Endothelial cell of umbilical vein (primary cell): ENCODE measurements around the gene HDAC4. TPM values are rescaled to one million over a fixed set of nuclear protein-coding genes. Genes with fewer than 3 reads are reported as not detected.

Source experiments
- BruUV-seq: library from RNA; stranded (reverse); fragments of 400-500 nt; replicated peaks from 2 replicates; lab custom pipeline; 2021; lab: Mats Ljungman, UMichigan
- CTCF ChIA-PET: fragments of 300-600, 350-600 bp; sonication (Branson Sonifier 250); formaldehyde crosslinking; loops from one replicate; lab custom pipeline; 2021; ENCODE audit warnings: antibody characterized with exemption, inconsistent platforms; lab: Charles Lee
- POLR2A ChIA-PET: fragments of 300-600, 350-600 bp; sonication (Branson Sonifier 250); formaldehyde crosslinking; loops from one replicate; lab custom pipeline; 2021; ENCODE audit warnings: antibody characterized with exemption, inconsistent platforms; lab: Charles Lee
- DNase-seq: peaks from one replicate; pipeline ENCODE4 v3.0.0-alpha.2; 2011; ENCODE audit warnings: low read depth, low spot score
- FAIRE-seq: peaks from 2 replicates; lab custom pipeline; 2011; peaks lifted over from hg19 to GRCh38; lab: Jason Lieb, UNC
- H2AFZ ChIP-seq: 2 replicates; pipeline ENCODE4 v1.6.0; 2012; ENCODE audit warnings: low read depth, low read length, control low read depth, inconsistent platforms
- H3K27ac ChIP-seq: 2 replicates; pipeline ENCODE4 v1.5.1; 2011; ENCODE audit warnings: low read depth, mild to moderate bottlenecking, control low read depth, low read length, moderate library complexity; ENCODE audit not compliant: insufficient read depth
- H3K27me3 ChIP-seq, 2 experiments: 2 replicates each; pipeline versions ENCODE4 v1.6.0 to v1.6.1; 2011; ENCODE audit warnings: low read length in 2 of 2, mixed read lengths in 1 of 2; ENCODE audit not compliant: control insufficient read depth in 2 of 2, insufficient read depth in 2 of 2
- H3K36me3 ChIP-seq, 2 experiments: 2 replicates in 1 of 2; 3 replicates in 1 of 2; pipeline ENCODE4 v1.5.1; 2011; ENCODE audit warnings: low read length in 2 of 2, mild to moderate bottlenecking in 1 of 2, moderate library complexity in 1 of 2; ENCODE audit not compliant: control insufficient read depth in 2 of 2, insufficient read depth in 2 of 2; ENCODE audit errors: extremely low read depth in 1 of 2
- H3K4me1 ChIP-seq: 3 replicates; pipeline ENCODE4 v1.5.1; 2011; ENCODE audit warnings: mild to moderate bottlenecking, low read length; ENCODE audit not compliant: control insufficient read depth, insufficient read depth; ENCODE audit errors: extremely low read depth
- H3K4me2 ChIP-seq: 2 replicates; pipeline ENCODE4 v1.6.1; 2011; ENCODE audit warnings: low read length, control low read depth, mixed read lengths; ENCODE audit not compliant: insufficient read depth
- H3K4me3 ChIP-seq, 3 experiments: fragments of 200-600 bp in 1 of 3; sonication (generic), shearing (Covaris generic) in 1 of 3; replicated peaks in 1 of 3; 2 replicates each; pipeline ENCODE4 v1.5.1; 2011 to 2016; ENCODE audit warnings: control low read depth in 3 of 3, low read length in 3 of 3, mild to moderate bottlenecking in 2 of 3, inconsistent platforms in 1 of 3, low read depth in 1 of 3, moderate library complexity in 1 of 3; ENCODE audit not compliant: insufficient read depth in 1 of 3
- H3K79me2 ChIP-seq: 2 replicates; pipeline ENCODE4 v1.6.0; 2012; ENCODE audit warnings: low read length, inconsistent platforms; ENCODE audit not compliant: control insufficient read depth, insufficient read depth
- H3K9ac ChIP-seq: replicated peaks from 2 replicates; pipeline ENCODE3; 2011; ENCODE audit warnings: low read length, control low read depth; ENCODE audit not compliant: insufficient read depth; ENCODE audit errors: extremely low read depth
- H3K9me1 ChIP-seq: replicated peaks from 3 replicates; pipeline ENCODE4 v1.6.0; 2011; ENCODE audit warnings: mild to moderate bottlenecking, low read length; ENCODE audit not compliant: control insufficient read depth, insufficient read depth; ENCODE audit errors: extremely low read depth
- H3K9me3 ChIP-seq: replicated peaks from 2 replicates; pipeline ENCODE4 v1.5.1; 2012; ENCODE audit warnings: low read length, inconsistent platforms; ENCODE audit not compliant: control insufficient read depth, insufficient read depth
- H4K20me1 ChIP-seq: replicated peaks from 2 replicates; pipeline ENCODE3; 2011; ENCODE audit warnings: mild to moderate bottlenecking, low read length; ENCODE audit not compliant: control insufficient read depth, insufficient read depth; ENCODE audit errors: extremely low read depth
- CTCF ChIP-seq, 2 donors: IDR thresholded peaks; 1 replicate in 1 of 2; 2 replicates in 1 of 2; pipeline ENCODE4 v1.5.1; 2011; ENCODE audit warnings: low read length in 2 of 2, mild to moderate bottlenecking in 2 of 2, moderate library complexity in 2 of 2, control low read depth in 1 of 2, inconsistent platforms in 1 of 2, low read depth in 1 of 2; ENCODE audit not compliant: insufficient read depth in 1 of 2; ENCODE audit errors: extremely low read depth in 1 of 2
- EZH2 ChIP-seq: IDR thresholded peaks from 2 replicates; pipeline ENCODE4 v1.6.1; 2012; ENCODE audit warnings: borderline replicate concordance, low read depth, mild to moderate bottlenecking, moderate library complexity, low read length, inconsistent platforms; ENCODE audit not compliant: severe bottlenecking
- FOS ChIP-seq: IDR thresholded peaks from 2 replicates; pipeline ENCODE4 v1.6.1; 2011; ENCODE audit warnings: mild to moderate bottlenecking, low read length, moderate library complexity, borderline replicate concordance; ENCODE audit not compliant: insufficient read depth
- GATA2 ChIP-seq: IDR thresholded peaks from 2 replicates; pipeline ENCODE4 v1.7.0; 2011; ENCODE audit warnings: low read depth, mild to moderate bottlenecking, moderate library complexity, mixed read lengths, low read length; ENCODE audit not compliant: insufficient read length, insufficient read depth
- JUN ChIP-seq: IDR thresholded peaks from 2 replicates; pipeline ENCODE4 v1.6.1; 2011; ENCODE audit warnings: borderline replicate concordance, low read depth; ENCODE audit not compliant: insufficient read length, insufficient read depth
- MAX ChIP-seq: IDR thresholded peaks from 2 replicates; pipeline ENCODE4 v1.6.1; 2011; ENCODE audit not compliant: insufficient read depth, insufficient read length
- MYC ChIP-seq: IDR thresholded peaks from one replicate; pipeline ENCODE4 v1.6.1; 2011; ENCODE audit warnings: mild to moderate bottlenecking, low read depth, low read length
- POLR2A ChIP-seq: IDR thresholded peaks from 2 replicates; pipeline ENCODE4 v1.6.1; 2012; ENCODE audit warnings: low read depth, mild to moderate bottlenecking, control low read depth, low read length
- POLR2AphosphoS5 ChIP-seq: IDR thresholded peaks from 2 replicates; pipeline ENCODE4 v1.6.1; 2012; ENCODE audit warnings: low read depth, mild to moderate bottlenecking, control low read depth, low read length, moderate library complexity; ENCODE audit not compliant: insufficient read depth
- dilution Hi-C: fragments of 300-500 bp; cut with MboI; formaldehyde crosslinking; loops from one replicate; pipeline ENCODE4 v1.15.0; 2019; ENCODE audit warnings: low sequenced_read_pairs; ENCODE audit not compliant: extremely low pct_ligation_motif_present
- intact Hi-C: fragments of 100-400 bp; cut with micrococcal nuclease; formaldehyde crosslinking; loops from one replicate; pipeline ENCODE4 v1.10.0; 2022
- polyA plus RNA-seq, 4 experiments: library from polyadenylated mRNA; depleted of rRNA in 3 of 4; stranded (reverse) in 3 of 4; unstranded in 1 of 4; fragments of >200 nt; gene quantifications; 2 replicates each; pipeline versions ENCODE4 v1.2.1 to v1.2.3, GENCODE V29; 2011 to 2012; ENCODE audit warnings: missing spikeins in 1 of 4
- total RNA-seq: library from RNA; stranded (reverse); gene quantifications from 2 replicates; pipeline ENCODE4 v1.2.3, GENCODE V29; 2021

HDAC4 gene
- total and polyA plus RNA-seq, 2 donors (not counting 3 experiments of a cell fraction or from before 2014, with no cell fraction given), result 13.4 to 33.0 TPM

- ChIA-PET CTCF (interaction anchor here (1.1 to 2.1 kb wide), 2 partner anchors 11 to 15 kb away, joined by 3 to 8 read pairs; no protein-coding TSS in a partner anchor), POLR2A (no interaction called here)
- Histone ChIP-seq H3K4me2 (no peak overlapping the region), H3K27me3 (no peaks in the 10 kb centered on the region), H4K20me1 (no peaks in the 10 kb centered on the region), H3K79me2 (no peaks in the 10 kb centered on the region), H3K9me3 (no peaks in the 10 kb centered on the region), H3K36me3 (peaks cover 0 to 16% of the 10 kb centered on the region in 2 experiments), H3K9ac (no peak overlapping the region), H2AFZ (no peak overlapping the region), H3K27ac (no peak overlapping the region), H3K4me1 (no peaks in the 10 kb centered on the region), H3K4me3 (no peak overlapping the region), H3K9me1 (no peaks in the 10 kb centered on the region)
- intact Hi-C loops, result no loop called here
- no TSS peak for BruUV-seq
- no peak for FAIRE-seq
- DNase-seq, result no peak
- TF ChIP-seq CTCF (IDR thresholded peaks at IDR 0.05; ENCODE audit: extremely low read depth in 1 of 2, insufficient read depth in 1 of 2, low read depth in 1 of 2, low read length in 2 of 2) (no peak), JUN (no peak), GATA2 (no peak), POLR2A (no peak), MAX (no peak), EZH2 (no peak), FOS (no peak), MYC (no peak), POLR2AphosphoS5 (no peak)
- dilution Hi-C loops, result no loop called here
These were observed 272.1 kb downstream of the HDAC4 start for GRCh38 chr2:239128706-239129105.
